GM18858 (cell line): ENCODE data around the gene PECR.
"Not testable (repeated sequence)": the region's sequence is repeated elsewhere in the genome, so short reads cannot be mapped to it uniquely, and the experiment has no call there.

Experiments used
- ATAC-seq: cut with Tn5 transposase; IDR thresholded peaks from one replicate; pipeline ENCODE4 v1.9.1; 2021; ENCODE audit not compliant: unreplicated experiment

PECR gene

GRCh38 chr2:216031960-216032689 is 49.5 kb downstream of the PECR start:
- ATAC-seq, result peak; percentile 92

- ATAC-seq, result no peak
Observed at GRCh38 chr2:216030216-216030615, 51.4 kb downstream of the PECR start.

GRCh38 chr2:216029416-216030129 is 52.0 kb downstream of the PECR start:
- no peak for ATAC-seq

- no peak for ATAC-seq
Observed at GRCh38 chr2:216024779-216025336, 56.8 kb downstream of the PECR start.

DNA sequence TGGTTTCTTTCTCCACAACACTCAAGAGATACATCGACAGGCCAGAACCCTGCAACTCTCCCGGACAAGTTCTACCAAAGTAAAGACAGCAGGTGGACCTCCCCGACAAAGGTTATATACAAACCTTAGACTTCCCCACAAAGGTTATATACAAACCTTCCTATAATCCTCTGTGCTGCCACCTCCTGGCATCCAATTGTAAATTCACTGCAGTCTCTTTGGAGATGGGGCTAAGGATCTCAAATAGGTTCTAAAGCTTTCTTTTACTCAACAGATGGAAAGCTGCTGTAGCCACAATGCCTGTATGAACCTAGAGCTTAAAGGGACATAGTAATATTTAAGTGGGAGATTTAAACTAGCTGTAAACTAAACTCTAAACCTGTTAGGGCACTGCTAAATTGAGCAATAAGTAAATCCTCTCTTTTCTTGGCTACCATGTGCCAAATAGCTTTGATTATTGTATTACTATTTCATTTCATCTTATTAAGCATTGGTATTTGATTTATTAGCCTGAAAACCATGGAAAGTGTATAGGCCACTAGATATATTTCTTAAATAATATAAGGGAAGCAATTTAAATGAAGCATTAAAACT is 58.5 kb downstream of the PECR start:
- ATAC-seq, result peak; percentile 94

DNA sequence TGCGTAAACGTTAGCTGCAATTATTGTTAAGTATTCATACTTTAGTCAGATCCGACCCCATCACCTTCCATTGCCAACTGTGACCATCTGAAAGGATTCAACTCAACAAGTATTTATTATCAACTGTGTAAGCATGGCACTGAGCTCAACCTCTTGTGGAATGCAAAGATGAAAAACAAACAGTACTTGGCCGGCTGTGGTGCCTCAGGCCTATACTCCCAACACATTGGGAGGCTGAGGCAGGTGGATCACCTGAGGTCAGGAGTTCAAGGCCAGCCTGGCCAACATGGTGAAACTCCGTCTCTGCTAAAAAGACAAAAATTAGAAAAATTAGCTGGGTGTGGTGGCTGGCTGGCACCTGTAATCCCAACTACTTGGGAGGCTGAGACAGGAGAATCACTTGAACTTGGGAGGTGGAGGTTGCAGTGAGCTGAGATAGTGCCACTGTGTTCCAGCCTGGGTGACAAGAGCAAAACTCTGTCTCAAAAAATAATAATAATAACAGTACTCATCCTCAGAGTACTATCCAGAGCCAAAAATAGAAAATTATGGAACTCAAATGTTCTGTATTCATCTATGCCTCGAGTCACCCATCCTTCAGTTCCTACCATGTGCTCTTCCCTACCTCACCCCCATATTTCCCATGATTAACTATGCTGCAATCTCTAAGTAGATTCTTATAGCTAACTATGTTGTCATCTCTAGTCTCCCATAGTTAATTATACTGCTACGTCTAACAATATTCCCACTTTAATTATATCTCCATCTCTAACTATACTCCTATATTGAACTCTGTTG is 59.6 kb downstream of the PECR start:
- ATAC-seq, result no peak

DNA sequence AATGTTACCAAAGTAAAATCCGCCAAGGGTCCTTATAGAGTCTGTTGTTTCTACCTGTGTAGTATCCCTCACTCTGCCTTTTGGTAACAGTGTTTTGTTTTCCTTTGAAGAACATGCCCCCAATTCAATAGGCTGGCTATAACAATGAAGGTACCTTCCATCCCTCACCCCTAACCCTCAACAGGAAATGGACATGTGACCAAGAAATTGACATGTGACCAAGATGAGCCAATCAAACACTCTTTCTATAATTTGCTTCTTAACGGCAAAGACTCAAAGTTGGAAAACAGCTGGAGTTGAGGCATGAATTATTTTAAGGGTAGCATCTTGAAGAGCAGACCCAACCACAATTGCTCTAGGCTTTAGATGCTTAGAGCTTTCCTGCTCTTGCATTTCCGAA is 62.9 kb downstream of the PECR start:
- no peak for ATAC-seq

GRCh38 chr2:216017365-216017764 is 64.2 kb downstream of the PECR start:
- no peak for ATAC-seq

DNA sequence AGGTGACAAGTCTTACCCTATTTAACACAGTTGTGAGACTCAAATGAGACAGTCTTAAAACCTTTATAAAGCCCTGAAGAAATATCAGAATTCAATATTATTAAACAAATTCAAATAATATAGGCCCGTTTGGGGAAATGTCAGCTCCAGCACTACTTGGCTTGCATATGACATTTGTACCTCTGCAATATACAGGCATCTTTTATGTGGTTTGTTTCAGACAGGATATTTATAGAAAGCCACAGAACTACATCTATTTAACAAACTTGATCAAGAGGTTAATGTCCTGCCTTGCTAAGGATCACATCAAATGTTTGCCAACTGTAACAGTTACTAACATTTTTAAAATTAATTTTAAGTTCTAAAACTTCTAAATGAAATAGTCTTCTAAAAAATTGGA is 65.0 kb downstream of the PECR start:
- ATAC-seq, result no peak

DNA sequence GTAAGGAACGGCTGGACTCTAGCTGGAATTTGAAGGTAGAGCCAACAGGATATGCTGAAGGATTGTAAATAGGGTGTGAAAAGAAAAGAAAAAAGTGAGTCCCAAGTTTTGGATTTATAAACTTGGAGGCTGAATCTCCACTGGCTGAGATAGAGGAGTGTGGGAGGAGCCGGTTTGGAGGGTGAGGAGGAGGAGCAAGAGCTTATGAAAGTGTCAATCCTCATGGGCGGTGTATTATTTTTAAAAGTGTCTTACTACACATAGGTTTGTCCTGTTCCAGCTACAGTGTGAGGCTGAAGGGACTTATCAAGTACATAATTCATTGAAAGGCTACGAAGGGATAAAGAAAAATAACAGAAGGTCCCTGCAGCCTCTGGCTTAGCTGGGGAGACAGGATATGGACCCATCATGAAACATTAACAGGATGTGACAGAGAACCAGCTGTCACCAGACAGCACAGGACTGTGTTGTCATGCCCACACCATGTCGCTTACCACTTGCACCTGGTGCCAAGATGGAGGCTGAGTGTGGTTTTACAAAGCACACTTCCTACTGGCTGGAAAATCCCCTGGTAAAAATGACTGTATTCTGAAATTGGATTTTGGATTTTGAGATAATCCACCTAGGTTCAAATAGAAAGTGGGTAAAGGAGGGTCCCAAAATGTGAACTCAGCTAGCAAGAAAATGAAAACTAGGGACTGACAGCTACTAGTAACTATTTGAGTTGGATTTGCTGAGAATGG is 65.7 kb downstream of the PECR start:
- ATAC-seq, result peak; percentile 82

DNA sequence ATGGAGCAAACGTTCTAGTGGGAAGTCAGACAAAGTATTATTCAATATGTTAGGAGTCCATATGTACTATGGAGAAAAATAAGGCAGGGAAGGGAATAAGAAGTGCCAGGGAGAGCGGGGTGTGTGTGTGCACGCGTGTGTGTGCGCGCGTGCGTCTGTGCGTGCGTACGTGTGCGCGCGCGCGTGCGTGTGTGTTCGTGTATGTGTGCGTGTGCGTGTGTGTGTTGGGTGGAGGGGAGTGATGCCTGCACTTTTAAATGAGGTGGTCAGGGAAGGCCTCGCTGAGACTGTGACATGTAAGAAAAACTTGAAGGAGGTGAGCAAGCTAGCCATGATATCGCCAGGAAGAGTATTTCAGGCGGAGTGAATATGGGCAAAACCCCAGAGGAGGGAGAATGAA is 66.6 kb downstream of the PECR start:
- ATAC-seq, result no peak

DNA sequence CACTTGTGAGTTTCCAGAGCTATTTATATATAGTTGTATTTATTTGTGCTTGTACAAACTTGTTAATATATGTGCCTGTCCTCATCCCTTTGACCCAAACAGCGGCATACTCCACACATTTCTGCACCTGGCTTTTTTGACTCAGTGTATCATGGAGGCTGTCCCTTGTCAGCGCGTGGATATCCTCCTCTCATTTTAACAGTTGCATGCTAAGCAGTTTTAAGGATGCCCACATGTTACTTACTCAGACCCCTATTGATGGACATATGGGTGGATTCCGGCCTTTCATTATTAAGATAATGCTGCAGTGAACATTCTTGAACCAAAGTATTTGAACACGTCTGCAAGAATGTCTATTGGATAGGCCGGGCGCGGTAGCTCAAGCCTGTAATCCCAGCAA is 67.6 kb downstream of the PECR start:
- ATAC-seq, result no peak

- peak; percentile 31 for ATAC-seq
Observed at GRCh38 chr2:216013080-216013909, 68.3 kb downstream of the PECR start, which contains the start of gene MREG. MREG (minus strand) TSS chr2:216013551; CDS start chr2:216013327, 224 bp downstream.

DNA sequence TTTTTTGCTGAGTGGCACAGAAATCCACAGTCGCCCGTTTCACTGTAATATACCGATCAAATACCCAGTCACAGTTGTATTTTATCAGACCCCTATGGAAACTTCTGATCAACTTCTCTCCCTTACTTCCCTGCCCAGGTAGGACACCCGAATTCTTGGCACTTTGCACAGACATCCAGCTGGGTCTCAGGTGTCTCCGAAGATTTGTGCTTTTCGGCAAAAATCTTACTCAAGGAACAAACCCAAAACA is 68.9 kb downstream of the PECR start:
- no peak for ATAC-seq

- no peak for ATAC-seq
Observed at GRCh38 chr2:216012133-216012829, 69.3 kb downstream of the PECR start.

- ATAC-seq, result not testable (repeated sequence)
Observed at GRCh38 chr2:216009215-216009614, 72.4 kb downstream of the PECR start.

DNA sequence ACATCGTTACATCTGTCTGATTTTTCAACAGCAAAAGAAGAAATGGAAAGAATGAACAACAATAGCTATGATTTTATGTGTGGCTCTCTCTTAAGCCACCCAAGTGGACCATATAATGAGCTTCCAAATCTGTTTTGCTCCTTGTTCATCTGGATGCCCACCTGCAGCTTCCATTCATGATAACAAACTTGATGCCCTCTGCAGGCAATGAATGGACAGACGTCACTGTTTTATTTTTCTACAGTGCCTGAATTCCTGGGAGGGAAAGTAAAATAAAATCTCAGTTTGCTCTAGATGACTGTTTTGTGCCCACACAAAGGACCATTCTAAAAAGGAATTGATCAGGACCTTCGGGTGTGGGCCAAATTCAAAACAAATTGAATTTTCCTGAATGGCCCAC is 73.2 kb downstream of the PECR start:
- ATAC-seq, result no peak

DNA sequence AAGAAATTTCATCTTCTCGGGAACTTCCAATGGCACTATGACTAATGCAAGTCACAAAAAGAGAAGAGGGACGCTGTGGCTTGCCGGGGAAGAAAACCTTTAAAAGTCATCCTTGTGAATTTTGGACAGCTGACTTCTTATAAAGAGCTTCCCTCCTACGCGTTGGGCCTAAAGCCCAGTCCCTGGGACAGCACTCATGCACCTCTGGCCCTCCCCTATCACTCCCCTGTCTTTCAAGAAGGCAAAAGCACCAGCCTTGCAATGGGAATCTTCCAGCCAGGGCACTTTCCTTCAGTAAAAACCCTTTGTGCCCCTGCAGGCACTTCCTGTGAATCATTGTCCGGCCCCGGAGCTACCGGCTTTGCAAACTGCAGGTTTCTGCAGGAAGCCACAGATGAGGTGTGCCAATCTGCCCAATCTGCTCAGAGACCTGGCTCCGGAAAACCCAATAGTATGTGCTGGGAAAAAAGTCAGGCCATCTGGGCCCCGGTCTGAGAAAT is 75.4 kb downstream of the PECR start:
- ATAC-seq, result peak; percentile 33

DNA sequence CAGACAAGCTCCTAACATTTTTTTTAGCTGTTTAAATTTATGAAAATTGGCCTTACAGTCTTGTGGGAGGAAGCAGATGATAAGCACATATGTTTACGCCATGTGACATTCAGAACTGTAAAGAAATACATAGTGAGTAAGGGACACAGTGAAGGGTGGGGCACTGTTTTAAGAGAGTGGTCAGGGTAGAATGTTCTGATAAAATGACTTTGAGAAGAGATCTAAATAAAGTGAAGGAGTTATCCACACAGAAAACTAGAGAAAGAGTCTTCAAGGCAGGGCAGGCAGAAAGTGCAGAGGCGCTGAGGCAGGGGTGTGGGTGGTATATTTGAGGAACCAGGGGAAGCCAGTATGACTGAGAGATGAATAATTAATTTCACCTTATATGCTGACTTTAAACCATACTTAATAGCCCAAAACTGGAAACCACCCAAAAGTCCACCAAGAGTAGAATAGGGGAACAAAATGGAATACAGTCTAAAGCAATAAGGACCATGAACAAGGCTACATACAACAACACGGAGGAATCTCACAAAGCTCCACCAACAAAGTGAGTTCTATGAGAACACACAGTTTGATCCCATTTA is 76.8 kb downstream of the PECR start:
- no peak for ATAC-seq
